K562 (cell line): ENCODE results near the gene IL4I1. TPM values are rescaled to one million over a fixed set of nuclear protein-coding genes. Genes with fewer than 3 reads are reported as not detected.

Source experiments
- BCL6 ChIP-seq: fragments of 250-450 bp; sonication (Bioruptor Pico); IDR thresholded peaks from 2 replicates; pipeline ENCODE4 v1.4.0; 2020
- GTF2A2 ChIP-seq: IDR thresholded peaks from 2 replicates; pipeline ENCODE4 v1.6.1; 2016; ENCODE audit warnings: mild to moderate bottlenecking, missing genetic modification characterization, missing compliant biosample characterization
- HDAC6 ChIP-seq: IDR thresholded peaks from 2 replicates; pipeline ENCODE4 v1.6.1; 2012; ENCODE audit warnings: low read depth, mild to moderate bottlenecking, control low read depth, inconsistent platforms, low read length, moderate library complexity
- HDAC8 ChIP-seq: fragments of 450-650 bp; IDR thresholded peaks from 2 replicates; pipeline ENCODE4 v1.6.1; 2016; ENCODE audit warnings: mild to moderate bottlenecking, missing genetic modification characterization, moderate library complexity, missing compliant biosample characterization
- HEY1 ChIP-seq: fragments of 250-450 bp; sonication (Bioruptor Pico); IDR thresholded peaks from 2 replicates; pipeline ENCODE4 v1.5.0; 2020; ENCODE audit warnings: mild to moderate bottlenecking, moderate library complexity, borderline replicate concordance
- JUNB ChIP-seq: fragments of 450-650 bp; formaldehyde crosslinking; conservative IDR thresholded peaks from 2 replicates; pipeline ENCODE4 v1.4.0; 2020; ENCODE audit warnings: mild to moderate bottlenecking
- MCM5 ChIP-seq: fragments of 450-650 bp; IDR thresholded peaks from 2 replicates; pipeline ENCODE4 v1.6.1; 2016; ENCODE audit warnings: low read depth
- NFXL1 ChIP-seq: fragments of 450-650 bp; formaldehyde crosslinking; IDR thresholded peaks from 2 replicates; pipeline ENCODE4 v1.4.0; 2021; ENCODE audit warnings: mild to moderate bottlenecking
- SAFB2 ChIP-seq: fragments of 200-400 bp; formaldehyde crosslinking; IDR thresholded peaks from 2 replicates; pipeline ENCODE4 v1.6.1; 2018; ENCODE audit warnings: borderline replicate concordance, low read length, low read depth, moderate library complexity; ENCODE audit not compliant: severe bottlenecking
- TOE1 ChIP-seq, 2 experiments: fragments of 450-650 bp in 1 of 2; sonication (generic) in 1 of 2; formaldehyde crosslinking in 1 of 2; IDR thresholded peaks; 2 replicates each; pipeline versions ENCODE4 v1.7.1 to v1.8.0; 2016 to 2022; ENCODE audit warnings: borderline replicate concordance in 2 of 2, mild to moderate bottlenecking in 2 of 2, antibody characterized with exemption in 1 of 2, inconsistent platforms in 1 of 2, low read depth in 1 of 2, missing genetic modification reagents in 1 of 2, moderate library complexity in 1 of 2
- ZEB2 ChIP-seq: fragments of 450-650 bp; IDR thresholded peaks from 2 replicates; pipeline ENCODE4 v1.6.1; 2016
- ZNF586 ChIP-seq: fragments of 450-650 bp; formaldehyde crosslinking; conservative IDR thresholded peaks from 2 replicates; pipeline ENCODE4 v1.4.0; 2020; ENCODE audit warnings: mild to moderate bottlenecking, moderate library complexity
- polyA plus RNA-seq, 8 experiments: library from polyadenylated mRNA; depleted of rRNA in 4 of 8; stranded (reverse) in 5 of 8; unstranded in 3 of 8; fragments of >200 nt; fragmentation: Nextera tagmentation in 2 of 8; fragmentation: Illumina TruSeq in 1 of 8; extraction: Ambion mirVana in 2 of 8; extraction: Trizol in 1 of 8; gene quantifications; 2 replicates each; pipeline versions ENCODE4 v1.2.1 to v1.2.3, GENCODE V29; 2011 to 2014; ENCODE audit warnings: inconsistent platforms in 1 of 8, missing spikeins in 1 of 8
- total RNA-seq, 7 experiments: library from RNA; depleted of rRNA in 6 of 7; stranded (reverse); fragments of >200 nt in 6 of 7; fragmentation: Illumina TruSeq in 2 of 7; extraction: Trizol in 2 of 7; gene quantifications; 2 replicates each; pipeline versions ENCODE4 v1.2.1 to v1.2.3, GENCODE V29; 2011 to 2021; ENCODE audit warnings: low replicate concordance in 1 of 7
- TF ChIP-seq, protein P1 (sequence below): sonication (generic); formaldehyde crosslinking; IDR thresholded peaks from 2 replicates; pipeline ENCODE4 v1.8.0; 2022; ENCODE audit warnings: mild to moderate bottlenecking, missing genetic modification reagents
- TF ChIP-seq, protein P2 (sequence below), 2 experiments: fragments of 450-650 bp; formaldehyde crosslinking in 1 of 2; IDR thresholded peaks; 2 replicates each; pipeline versions ENCODE4 v1.4.0 to v1.6.1; 2014 to 2020; ENCODE audit warnings: mild to moderate bottlenecking in 2 of 2, borderline replicate concordance in 1 of 2, low read depth in 1 of 2
- TF ChIP-seq, protein P3 (sequence below): fragments of 250-450 bp; sonication (Bioruptor Pico); IDR thresholded peaks from 2 replicates; pipeline ENCODE4 v1.5.0; 2021; ENCODE audit warnings: mild to moderate bottlenecking, borderline replicate concordance
- TF ChIP-seq, protein P4 (sequence below): sonication (generic); formaldehyde crosslinking; IDR thresholded peaks from 2 replicates; pipeline ENCODE4 v1.8.0; 2022; ENCODE audit warnings: missing genetic modification reagents, mild to moderate bottlenecking, borderline replicate concordance

IL4I1 gene
- total and polyA plus RNA-seq, 9 of the 15 experiments (the other 6 are each of a cell fraction or from before 2014, with no cell fraction given): 0.06 to 0.95 (median 0.43) TPM; not detected in 2

DNA sequence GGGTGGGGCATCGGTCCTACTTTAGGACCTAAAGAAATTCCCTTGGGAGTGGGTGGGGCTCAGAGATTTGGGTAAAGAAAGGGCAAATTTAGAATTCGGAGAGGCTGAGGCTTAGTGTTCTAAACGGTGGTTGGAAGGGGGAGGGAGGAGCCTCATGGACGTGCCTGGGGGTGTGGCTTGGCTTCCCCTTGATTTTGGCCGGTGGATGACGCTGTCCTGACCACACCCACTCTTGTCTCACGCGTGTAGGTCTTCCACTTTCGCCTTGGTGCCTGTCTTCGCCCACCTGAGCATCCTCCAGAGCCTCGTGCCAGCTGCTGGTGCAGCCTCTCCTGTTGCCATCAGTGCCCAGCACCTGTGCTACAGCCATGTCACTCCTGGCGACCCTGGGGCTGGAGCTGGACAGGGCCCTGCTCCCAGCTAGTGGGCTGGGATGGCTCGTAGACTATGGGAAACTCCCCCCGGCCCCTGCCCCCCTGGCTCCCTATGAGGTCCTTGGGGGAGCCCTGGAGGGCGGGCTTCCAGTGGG lies 33.9 kb upstream of the IL4I1 start (continued):
- TF ChIP-seq, protein P1, sequence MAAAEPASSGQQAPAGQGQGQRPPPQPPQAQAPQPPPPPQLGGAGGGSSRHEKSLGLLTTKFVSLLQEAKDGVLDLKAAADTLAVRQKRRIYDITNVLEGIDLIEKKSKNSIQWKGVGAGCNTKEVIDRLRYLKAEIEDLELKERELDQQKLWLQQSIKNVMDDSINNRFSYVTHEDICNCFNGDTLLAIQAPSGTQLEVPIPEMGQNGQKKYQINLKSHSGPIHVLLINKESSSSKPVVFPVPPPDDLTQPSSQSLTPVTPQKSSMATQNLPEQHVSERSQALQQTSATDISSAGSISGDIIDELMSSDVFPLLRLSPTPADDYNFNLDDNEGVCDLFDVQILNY (CRISPR knock-in tag): no peak
- TF ChIP-seq JUNB (no peak), NFXL1 (CRISPR knock-in tag) (no peak), GTF2A2 (no peak), HDAC6 (no peak), ZEB2 (no peak), BCL6 (no peak), ZNF586 (CRISPR knock-in tag) (no peak), TOE1 (IDR thresholded peaks at IDR 0.05; ENCODE audit: borderline replicate concordance) (no peak), TOE1 (CRISPR knock-in tag; IDR thresholded peaks at IDR 0.05; ENCODE audit: borderline replicate concordance, low read depth) (no peak), HEY1 (no peak), HDAC8 (no peak), SAFB2 (no peak), MCM5 (no peak)
- TF ChIP-seq, protein P2, sequence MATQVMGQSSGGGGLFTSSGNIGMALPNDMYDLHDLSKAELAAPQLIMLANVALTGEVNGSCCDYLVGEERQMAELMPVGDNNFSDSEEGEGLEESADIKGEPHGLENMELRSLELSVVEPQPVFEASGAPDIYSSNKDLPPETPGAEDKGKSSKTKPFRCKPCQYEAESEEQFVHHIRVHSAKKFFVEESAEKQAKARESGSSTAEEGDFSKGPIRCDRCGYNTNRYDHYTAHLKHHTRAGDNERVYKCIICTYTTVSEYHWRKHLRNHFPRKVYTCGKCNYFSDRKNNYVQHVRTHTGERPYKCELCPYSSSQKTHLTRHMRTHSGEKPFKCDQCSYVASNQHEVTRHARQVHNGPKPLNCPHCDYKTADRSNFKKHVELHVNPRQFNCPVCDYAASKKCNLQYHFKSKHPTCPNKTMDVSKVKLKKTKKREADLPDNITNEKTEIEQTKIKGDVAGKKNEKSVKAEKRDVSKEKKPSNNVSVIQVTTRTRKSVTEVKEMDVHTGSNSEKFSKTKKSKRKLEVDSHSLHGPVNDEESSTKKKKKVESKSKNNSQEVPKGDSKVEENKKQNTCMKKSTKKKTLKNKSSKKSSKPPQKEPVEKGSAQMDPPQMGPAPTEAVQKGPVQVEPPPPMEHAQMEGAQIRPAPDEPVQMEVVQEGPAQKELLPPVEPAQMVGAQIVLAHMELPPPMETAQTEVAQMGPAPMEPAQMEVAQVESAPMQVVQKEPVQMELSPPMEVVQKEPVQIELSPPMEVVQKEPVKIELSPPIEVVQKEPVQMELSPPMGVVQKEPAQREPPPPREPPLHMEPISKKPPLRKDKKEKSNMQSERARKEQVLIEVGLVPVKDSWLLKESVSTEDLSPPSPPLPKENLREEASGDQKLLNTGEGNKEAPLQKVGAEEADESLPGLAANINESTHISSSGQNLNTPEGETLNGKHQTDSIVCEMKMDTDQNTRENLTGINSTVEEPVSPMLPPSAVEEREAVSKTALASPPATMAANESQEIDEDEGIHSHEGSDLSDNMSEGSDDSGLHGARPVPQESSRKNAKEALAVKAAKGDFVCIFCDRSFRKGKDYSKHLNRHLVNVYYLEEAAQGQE (IDR thresholded peaks at IDR 0.05; ENCODE audit: borderline replicate concordance): no peak
- TF ChIP-seq, protein P2 (CRISPR knock-in tag; IDR thresholded peaks at IDR 0.05; ENCODE audit: low read depth): no peak
- TF ChIP-seq, protein P3, sequence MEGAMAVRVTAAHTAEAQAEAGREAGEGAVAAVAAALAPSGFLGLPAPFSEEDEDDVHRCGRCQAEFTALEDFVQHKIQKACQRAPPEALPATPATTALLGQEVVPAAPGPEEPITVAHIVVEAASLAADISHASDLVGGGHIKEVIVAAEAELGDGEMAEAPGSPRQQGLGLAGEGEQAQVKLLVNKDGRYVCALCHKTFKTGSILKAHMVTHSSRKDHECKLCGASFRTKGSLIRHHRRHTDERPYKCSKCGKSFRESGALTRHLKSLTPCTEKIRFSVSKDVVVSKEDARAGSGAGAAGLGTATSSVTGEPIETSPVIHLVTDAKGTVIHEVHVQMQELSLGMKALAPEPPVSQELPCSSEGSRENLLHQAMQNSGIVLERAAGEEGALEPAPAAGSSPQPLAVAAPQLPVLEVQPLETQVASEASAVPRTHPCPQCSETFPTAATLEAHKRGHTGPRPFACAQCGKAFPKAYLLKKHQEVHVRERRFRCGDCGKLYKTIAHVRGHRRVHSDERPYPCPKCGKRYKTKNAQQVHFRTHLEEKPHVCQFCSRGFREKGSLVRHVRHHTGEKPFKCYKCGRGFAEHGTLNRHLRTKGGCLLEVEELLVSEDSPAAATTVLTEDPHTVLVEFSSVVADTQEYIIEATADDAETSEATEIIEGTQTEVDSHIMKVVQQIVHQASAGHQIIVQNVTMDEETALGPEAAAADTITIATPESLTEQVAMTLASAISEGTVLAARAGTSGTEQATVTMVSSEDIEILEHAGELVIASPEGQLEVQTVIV (CRISPR knock-in tag): no peak
- TF ChIP-seq, protein P4, sequence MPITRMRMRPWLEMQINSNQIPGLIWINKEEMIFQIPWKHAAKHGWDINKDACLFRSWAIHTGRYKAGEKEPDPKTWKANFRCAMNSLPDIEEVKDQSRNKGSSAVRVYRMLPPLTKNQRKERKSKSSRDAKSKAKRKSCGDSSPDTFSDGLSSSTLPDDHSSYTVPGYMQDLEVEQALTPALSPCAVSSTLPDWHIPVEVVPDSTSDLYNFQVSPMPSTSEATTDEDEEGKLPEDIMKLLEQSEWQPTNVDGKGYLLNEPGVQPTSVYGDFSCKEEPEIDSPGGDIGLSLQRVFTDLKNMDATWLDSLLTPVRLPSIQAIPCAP: no peak
